ENCODE measurements around the gene CHD9.

- TF ChIP-seq CTCF (IDR thresholded peaks at IDR 0.05 in 4 of 5, conservative IDR thresholded peaks at IDR 0.05 in 1 of 5) (peak in 4 of 5 experiments; percentile 88 to 94 (median 92)), POLR2A (IDR thresholded peaks at IDR 0.05) (peak; percentile 83 to 90)
These were observed 75.6 kb downstream of the CHD9 start for GRCh38 chr16:53130159-53131049.

Measured in gastrocnemius medialis (tissue), 4 donors.